Neuronal stem cell (in vitro differentiated cells): ENCODE measurements around the gene LTBP4.
A peak's percentile ranks its signal among the peaks of the same experiment; 100 is the strongest.

ENCODE experiments used
- DNase-seq: peaks from one replicate; pipeline ENCODE4 v3.0.0-alpha.2; 2013; ENCODE audit warnings: low spot score
- H2AFZ ChIP-seq: one replicate; pipeline ENCODE4 v1.6.1; 2013; ENCODE audit warnings: mild to moderate bottlenecking, low read length, inconsistent platforms
- H2AK5ac ChIP-seq: 2 replicates; pipeline ENCODE4 v1.6.1; 2013; ENCODE audit warnings: low read depth, mild to moderate bottlenecking, inconsistent platforms, low read length, moderate library complexity, mixed read lengths
- H2BK120ac ChIP-seq: 2 replicates; pipeline ENCODE4 v1.6.1; 2013; ENCODE audit warnings: low read depth, mild to moderate bottlenecking, inconsistent platforms, low read length, moderate library complexity, mixed read lengths
- H2BK12ac ChIP-seq: one replicate; pipeline ENCODE4 v1.6.1; 2013; ENCODE audit warnings: low read length, inconsistent platforms
- H2BK15ac ChIP-seq: 2 replicates; pipeline ENCODE4 v1.6.1; 2013; ENCODE audit warnings: mild to moderate bottlenecking, low read length, inconsistent platforms, mixed read lengths
- H2BK5ac ChIP-seq: one replicate; pipeline ENCODE4 v1.6.1; 2013; ENCODE audit warnings: inconsistent platforms, mild to moderate bottlenecking, low read length, moderate library complexity
- H3K14ac ChIP-seq: one replicate; pipeline ENCODE4 v1.6.1; 2013; ENCODE audit warnings: low read length, inconsistent platforms
- H3K18ac ChIP-seq: 2 replicates; pipeline ENCODE4 v1.6.1; 2013; ENCODE audit warnings: low read length, inconsistent platforms
- H3K23ac ChIP-seq: 2 replicates; pipeline ENCODE4 v1.6.1; 2013; ENCODE audit warnings: low read depth, mild to moderate bottlenecking, mixed read lengths, low read length, inconsistent platforms; ENCODE audit not compliant: poor library complexity
- H3K27ac ChIP-seq: replicated peaks from 3 replicates; pipeline ENCODE4 v1.5.1; 2013; ENCODE audit warnings: low read length, inconsistent platforms
- H3K27me3 ChIP-seq, 3 experiments: 2 replicates each; pipeline ENCODE4 v1.6.1; 2013; ENCODE audit warnings: low read length in 3 of 3, mild to moderate bottlenecking in 2 of 3, inconsistent platforms in 1 of 3, low read depth in 1 of 3, mixed read lengths in 1 of 3, moderate library complexity in 1 of 3; ENCODE audit not compliant: control insufficient read depth in 3 of 3, insufficient read depth in 3 of 3
- H3K36me3 ChIP-seq, 2 donors: replicated peaks in 1 of 2; 2 replicates each; pipeline ENCODE4 v1.6.1; 2013; ENCODE audit warnings: low read length in 2 of 2; ENCODE audit not compliant: control insufficient read depth in 2 of 2, insufficient read depth in 2 of 2
- H3K4ac ChIP-seq: 2 replicates; pipeline ENCODE4 v1.6.1; 2013; ENCODE audit warnings: inconsistent platforms, mild to moderate bottlenecking, low read length, moderate library complexity
- H3K4me1 ChIP-seq, 2 donors: 1 replicate in 1 of 2; 2 replicates in 1 of 2; pipeline ENCODE4 v1.6.1; 2013; ENCODE audit warnings: low read length in 2 of 2, low read depth in 1 of 2; ENCODE audit not compliant: control insufficient read depth in 2 of 2, insufficient read depth in 1 of 2
- H3K4me2 ChIP-seq: one replicate; pipeline ENCODE4 v1.6.1; 2013; ENCODE audit warnings: mild to moderate bottlenecking, low read length, inconsistent platforms; ENCODE audit not compliant: insufficient read depth, poor library complexity, severe bottlenecking
- H3K4me3 ChIP-seq, 2 donors: 2 replicates each; pipeline ENCODE4 v1.5.1; 2013; ENCODE audit warnings: low read length in 2 of 2, mild to moderate bottlenecking in 2 of 2, inconsistent platforms in 1 of 2, moderate library complexity in 1 of 2
- H3K79me1 ChIP-seq: one replicate; pipeline ENCODE4 v1.6.1; 2013; ENCODE audit warnings: low read depth, mild to moderate bottlenecking, inconsistent platforms, low read length, moderate library complexity
- H3K9ac ChIP-seq: one replicate; pipeline ENCODE4 v1.6.1; 2013; ENCODE audit warnings: mild to moderate bottlenecking, low read depth, low read length, inconsistent platforms; ENCODE audit not compliant: poor library complexity
- H3K9me3 ChIP-seq, 2 donors: replicated peaks in 1 of 2; 2 replicates each; pipeline versions ENCODE3 to v1.6.1; 2013; ENCODE audit warnings: low read length in 2 of 2, mild to moderate bottlenecking in 2 of 2, inconsistent platforms in 1 of 2, low read depth in 1 of 2, mixed read lengths in 1 of 2, moderate library complexity in 1 of 2; ENCODE audit not compliant: control insufficient read depth in 2 of 2, insufficient read depth in 1 of 2
- H4K8ac ChIP-seq: one replicate; pipeline ENCODE4 v1.6.1; 2013; ENCODE audit warnings: low read depth, mild to moderate bottlenecking, inconsistent platforms, low read length, moderate library complexity
- H4K91ac ChIP-seq: one replicate; pipeline ENCODE4 v1.6.1; 2013; ENCODE audit warnings: low read length, low read depth, mild to moderate bottlenecking, inconsistent platforms; ENCODE audit not compliant: poor library complexity
- WGBS, 2 donors: extraction: QIAGEN DNeasy Blood & Tissue Kit; methylation state at CpG; one replicate each; pipeline ENCODE4 v1.1.7; 2013; ENCODE audit warnings: missing lambda C conversion rate in 2 of 2, mixed read lengths in 1 of 2; ENCODE audit not compliant: insufficient read length in 2 of 2, insufficient replicate concordance in 1 of 2; ENCODE audit errors: extremely low coverage in 2 of 2; 5-methylcytosine and 5-hydroxymethylcytosine counted together

The LTBP4 gene

DNA sequence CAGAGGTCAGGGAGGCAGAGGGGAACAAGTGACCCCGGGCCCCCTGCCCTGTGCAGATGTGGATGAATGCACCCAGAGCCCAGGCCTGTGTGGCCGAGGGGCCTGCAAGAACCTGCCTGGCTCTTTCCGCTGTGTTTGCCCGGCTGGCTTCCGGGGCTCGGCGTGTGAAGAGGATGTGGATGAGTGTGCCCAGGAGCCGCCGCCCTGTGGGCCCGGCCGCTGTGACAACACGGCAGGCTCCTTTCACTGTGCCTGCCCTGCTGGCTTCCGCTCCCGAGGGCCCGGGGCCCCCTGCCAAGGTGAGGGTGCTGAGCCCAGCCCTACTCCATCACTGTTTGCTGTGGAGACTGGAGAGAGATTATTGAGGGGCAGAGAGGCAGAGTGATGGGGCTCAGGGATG lies 9.9 kb downstream of the LTBP4 start:
- H3K4me1 ChIP-seq, result peaks cover 0 to 16% of the 10 kb centered on the region in 2 donors
- H3K27ac ChIP-seq, result no peak overlapping the region
- peaks cover 0 to 70% (median 2%) of the 10 kb centered on the region in 3 experiments for H3K27me3 ChIP-seq
- no peak overlapping the region for H3K23ac ChIP-seq
- H3K9ac ChIP-seq, result no peak overlapping the region
- H3K14ac ChIP-seq, result no peak overlapping the region
- H2BK15ac ChIP-seq, result no peak overlapping the region
- H3K4me2 ChIP-seq, result no peak overlapping the region
- H4K91ac ChIP-seq, result no peak overlapping the region
- H3K9me3 ChIP-seq, result no peaks in the 10 kb centered on the region
- no peak overlapping the region for H2BK12ac ChIP-seq
- DNase-seq, result no peak
- H2BK5ac ChIP-seq, result no peak overlapping the region
- H3K36me3 ChIP-seq, result peaks cover 0 to 85% of the 10 kb centered on the region in 2 donors
- H2BK120ac ChIP-seq, result no peak overlapping the region
- no peak overlapping the region for H3K4ac ChIP-seq
- peaks cover 4% of the 10 kb centered on the region for H3K79me1 ChIP-seq
- H3K4me3 ChIP-seq, result no peak overlapping the region
- H3K18ac ChIP-seq, result no peak overlapping the region
- no peak overlapping the region for H4K8ac ChIP-seq
- WGBS, 2 donors, result no CpG with 5 or more reads among the region's 15 CpGs
- H2AK5ac ChIP-seq, result peak overlapping the region; percentile 30
- H2AFZ ChIP-seq, result no peak overlapping the region

DNA sequence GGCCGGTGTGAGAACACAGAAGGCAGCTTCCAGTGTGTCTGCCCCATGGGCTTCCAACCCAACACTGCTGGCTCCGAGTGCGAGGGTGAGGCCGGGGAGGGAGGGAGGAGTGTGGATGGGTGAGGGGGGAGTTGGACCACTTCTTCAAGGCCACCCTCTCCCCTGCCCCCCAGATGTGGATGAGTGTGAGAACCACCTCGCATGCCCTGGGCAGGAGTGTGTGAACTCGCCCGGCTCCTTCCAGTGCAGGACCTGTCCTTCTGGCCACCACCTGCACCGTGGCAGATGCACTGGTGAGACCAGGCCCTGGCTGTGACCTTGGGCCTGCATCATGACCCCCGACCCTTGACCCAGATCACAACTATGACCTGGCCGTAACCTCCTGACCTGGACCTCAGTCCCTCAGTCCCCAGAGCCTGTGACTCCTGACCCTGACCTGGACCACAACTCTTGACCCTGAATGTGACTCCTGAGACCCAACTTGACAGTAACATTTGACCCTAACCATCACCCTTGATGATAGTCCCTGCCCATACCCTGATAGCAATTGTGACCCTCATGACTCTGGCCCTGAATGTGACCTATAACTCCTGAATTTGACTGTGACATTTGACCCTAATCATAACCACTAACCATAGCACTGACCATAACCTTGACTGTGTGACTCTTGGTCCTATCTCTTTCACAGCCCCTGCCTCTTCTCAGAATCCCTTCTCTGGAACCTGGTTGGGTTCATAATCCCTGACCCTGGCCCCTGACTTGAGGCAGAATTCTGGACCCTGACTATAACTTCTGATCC lies 10.9 kb downstream of the LTBP4 start:
- Histone ChIP-seq H2BK12ac (no peak overlapping the region), H3K9me3 (no peaks in the 10 kb centered on the region), H3K23ac (no peak overlapping the region), H3K36me3 (peaks cover 0 to 95% of the 10 kb centered on the region in 2 donors), H4K91ac (no peak overlapping the region), H2BK5ac (no peak overlapping the region), H3K27me3 (peaks cover 0 to 61% (median 2%) of the 10 kb centered on the region in 3 experiments), H3K79me1 (peaks cover 4% of the 10 kb centered on the region), H3K14ac (peak overlapping the region; percentile 31), H3K4ac (no peak overlapping the region), H2AK5ac (peak overlapping the region; percentile 35), H3K27ac (no peak overlapping the region), H3K4me2 (no peak overlapping the region), H3K4me1 (peaks cover 0 to 14% of the 10 kb centered on the region in 2 donors), H3K18ac (no peak overlapping the region), H3K9ac (peak overlapping the region; percentile 22), H4K8ac (no peak overlapping the region), H2BK120ac (no peak overlapping the region), H3K4me3 (no peak overlapping the region), H2BK15ac (no peak overlapping the region), H2AFZ (no peak overlapping the region)
- WGBS, 2 donors, result no CpG with 5 or more reads among the region's 10 CpGs
- DNase-seq, result no peak

DNA sequence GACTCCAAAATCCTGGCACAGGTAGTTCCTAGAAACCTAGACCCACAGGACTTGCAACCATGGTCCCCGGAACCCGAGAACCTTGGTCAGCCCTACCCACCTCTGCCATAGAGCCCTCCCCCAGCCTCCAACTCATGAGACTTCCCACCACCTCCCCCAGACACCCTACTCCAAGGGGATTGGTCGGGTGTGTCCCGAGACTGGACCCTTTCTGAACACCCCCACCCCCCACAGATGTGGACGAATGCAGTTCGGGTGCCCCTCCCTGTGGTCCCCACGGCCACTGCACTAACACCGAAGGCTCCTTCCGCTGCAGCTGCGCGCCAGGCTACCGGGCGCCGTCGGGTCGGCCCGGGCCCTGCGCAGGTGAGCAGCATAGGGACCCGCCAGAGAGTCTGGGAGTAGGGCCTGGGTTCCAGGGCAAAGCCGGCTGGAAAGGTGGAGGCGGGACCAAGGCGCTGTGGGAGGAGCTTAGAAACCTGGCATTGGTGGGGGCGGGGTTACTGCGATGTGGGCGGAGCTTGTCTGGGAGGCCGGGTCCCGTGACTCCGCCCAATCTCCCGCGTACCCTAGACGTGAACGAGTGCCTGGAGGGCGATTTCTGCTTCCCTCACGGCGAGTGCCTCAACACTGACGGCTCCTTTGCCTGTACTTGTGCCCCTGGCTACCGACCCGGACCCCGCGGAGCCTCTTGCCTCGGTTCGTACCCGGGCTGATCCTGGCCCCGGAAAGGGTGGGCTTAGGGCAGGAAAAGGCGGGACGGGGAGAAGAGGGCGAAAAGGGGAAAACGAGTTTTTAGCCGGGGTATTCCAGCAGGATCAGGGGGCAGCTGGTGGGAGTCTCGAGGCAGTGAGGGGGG lies 11.9 kb downstream of the LTBP4 start:
- Histone ChIP-seq H3K9me3 (no peaks in the 10 kb centered on the region), H3K27ac (no peak overlapping the region), H3K4me2 (peak overlapping the region; percentile 92), H2AFZ (no peak overlapping the region), H3K4ac (no peak overlapping the region), H2BK5ac (peak overlapping the region; percentile 35), H2AK5ac (peak overlapping the region; percentile 20), H2BK12ac (peak overlapping the region; percentile 95), H3K36me3 (peaks cover 0 to 95% of the 10 kb centered on the region in 2 donors), H2BK120ac (no peak overlapping the region), H4K91ac (no peak overlapping the region), H4K8ac (no peak overlapping the region), H2BK15ac (peak overlapping the region; percentile 65), H3K27me3 (peaks cover 0 to 53% (median 2%) of the 10 kb centered on the region in 3 experiments), H3K4me1 (peaks cover 0 to 14% of the 10 kb centered on the region in 2 donors), H3K18ac (peak overlapping the region; percentile 96), H3K9ac (peak overlapping the region; percentile 86), H3K23ac (peak overlapping the region; percentile 98), H3K4me3 (peak overlapping the region in 1 of 2 donors; percentile 88), H3K79me1 (peaks cover 4% of the 10 kb centered on the region), H3K14ac (peak overlapping the region; percentile 79)
- no CpG with 5 or more reads among the region's 50 CpGs for WGBS, 2 donors
- DNase-seq, result no peak
